HG02970 (cell line): ENCODE results near the gene PRPF40B.
"Not testable (repeated sequence)": the region's sequence is repeated elsewhere in the genome, so short reads cannot be mapped to it uniquely, and the experiment has no call there.

Experiments
- ATAC-seq: cut with Tn5 transposase; IDR thresholded peaks from one replicate; pipeline ENCODE4 v1.9.1; 2021; ENCODE audit warnings: mild to moderate bottlenecking, moderate library complexity, moderate number of reproducible peaks; ENCODE audit not compliant: unreplicated experiment, low FRiP score

PRPF40B gene

DNA sequence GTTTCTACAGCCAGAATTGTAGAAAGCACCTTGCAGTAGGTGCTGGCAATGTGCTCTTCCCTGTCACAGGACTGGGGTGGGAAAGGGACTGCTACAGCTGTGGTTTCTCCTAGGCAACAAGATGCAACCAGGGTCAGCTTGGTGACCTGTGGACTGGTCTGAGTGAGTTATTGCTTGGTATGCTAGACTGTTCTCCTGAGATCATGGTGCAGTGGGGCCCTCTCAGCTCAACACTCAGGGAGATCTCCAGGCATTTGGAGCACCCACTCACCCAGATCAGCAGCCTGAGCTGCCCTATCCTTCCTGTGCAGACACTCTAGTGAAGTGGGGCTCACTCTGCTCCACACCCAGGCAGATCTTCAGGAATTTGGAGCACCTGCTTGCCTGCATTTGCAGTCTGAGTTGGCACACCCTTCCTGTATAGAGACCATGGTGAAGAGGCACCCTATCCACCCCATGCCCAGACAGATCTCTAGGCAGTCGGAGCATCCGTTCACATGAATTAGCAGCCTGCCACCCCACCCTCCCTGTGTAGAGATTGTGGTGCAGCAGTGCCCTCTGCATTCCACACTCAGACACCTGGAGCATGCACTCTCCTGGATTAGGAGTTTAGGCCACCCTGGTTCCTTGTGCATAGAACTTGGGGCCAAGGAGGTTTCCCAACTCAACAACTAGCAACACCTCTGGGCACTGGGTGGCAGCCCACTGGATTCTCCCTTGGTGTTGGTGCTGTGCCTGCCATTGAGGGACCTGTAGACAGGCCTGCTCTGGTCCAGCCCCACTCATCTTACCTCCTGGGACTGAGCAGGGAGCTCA lies 14.1 kb upstream of the PRPF40B start:
- no peak for ATAC-seq

DNA sequence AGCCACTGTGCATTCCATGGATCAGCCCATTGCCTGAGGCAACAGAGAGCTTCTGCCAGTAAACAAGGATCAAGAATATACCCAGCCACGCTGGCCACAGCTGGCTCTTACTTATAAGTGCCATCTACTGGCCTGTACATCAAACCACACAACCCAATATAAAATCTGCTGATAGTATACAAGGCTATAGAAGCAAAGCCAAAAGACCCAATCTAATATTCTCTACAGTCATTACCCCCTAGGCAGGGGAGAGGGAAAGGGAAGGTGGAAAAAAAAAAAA lies 13.5 kb upstream of the PRPF40B start:
- no peak for ATAC-seq

DNA sequence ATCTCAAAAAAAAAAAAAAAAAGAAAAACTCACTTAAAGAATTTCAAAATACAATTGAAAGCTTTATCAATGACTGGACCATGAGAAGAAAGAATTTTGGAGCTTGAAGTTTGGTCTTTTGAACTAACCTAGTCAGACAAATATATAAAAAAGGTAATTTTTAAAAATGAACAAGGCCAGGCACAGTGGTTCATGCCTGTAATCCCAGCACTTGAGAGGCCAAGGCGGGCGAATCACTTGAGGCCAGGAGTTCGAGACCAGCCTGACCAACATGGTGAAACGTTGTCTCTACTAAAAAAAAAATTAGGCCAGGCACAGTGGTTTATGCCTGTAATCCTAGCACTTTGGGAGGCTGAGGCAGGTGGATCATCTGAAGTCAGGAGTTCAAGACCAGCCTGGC lies 12.6 kb upstream of the PRPF40B start:
- ATAC-seq = not testable (repeated sequence)

DNA sequence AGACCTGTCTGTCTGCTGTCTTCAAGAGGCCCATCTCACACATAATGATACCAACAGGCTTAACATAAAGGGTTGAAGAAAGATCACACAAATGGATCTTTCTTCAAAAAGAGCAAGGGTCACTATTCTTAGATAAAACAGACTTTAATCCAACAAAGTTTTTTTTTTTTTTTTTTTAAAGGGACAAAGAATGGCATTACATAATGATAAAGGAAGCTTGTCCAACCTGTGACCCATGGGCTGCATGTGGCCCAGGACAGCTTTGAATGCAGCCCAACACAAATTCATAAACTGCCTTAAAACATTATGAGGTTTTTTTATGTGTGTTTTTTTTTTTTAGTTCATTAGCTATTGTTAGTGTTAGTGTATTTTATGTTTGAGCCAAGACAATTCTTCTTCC lies 11.2 kb upstream of the PRPF40B start:
- ATAC-seq = no peak

DNA sequence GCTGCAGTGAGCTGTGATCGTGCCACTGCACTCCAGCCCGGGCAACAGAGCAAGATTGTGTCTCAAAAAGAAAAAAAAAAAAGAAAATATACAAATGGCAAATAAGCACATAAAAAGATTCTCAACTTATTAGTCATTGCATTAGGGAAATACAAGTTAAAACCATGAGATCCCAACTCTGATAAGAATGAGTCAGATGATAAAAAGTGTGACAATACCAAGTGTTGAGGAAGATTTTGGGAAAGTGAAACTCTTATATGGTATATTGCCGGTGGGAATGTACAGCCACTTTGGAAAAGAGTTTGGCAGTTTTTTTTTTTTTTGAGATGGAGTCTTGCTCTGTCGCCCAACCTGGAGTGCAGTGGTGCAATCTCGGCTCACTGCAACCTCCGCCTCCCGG lies 7.6 kb upstream of the PRPF40B start:
- ATAC-seq = no peak

DNA sequence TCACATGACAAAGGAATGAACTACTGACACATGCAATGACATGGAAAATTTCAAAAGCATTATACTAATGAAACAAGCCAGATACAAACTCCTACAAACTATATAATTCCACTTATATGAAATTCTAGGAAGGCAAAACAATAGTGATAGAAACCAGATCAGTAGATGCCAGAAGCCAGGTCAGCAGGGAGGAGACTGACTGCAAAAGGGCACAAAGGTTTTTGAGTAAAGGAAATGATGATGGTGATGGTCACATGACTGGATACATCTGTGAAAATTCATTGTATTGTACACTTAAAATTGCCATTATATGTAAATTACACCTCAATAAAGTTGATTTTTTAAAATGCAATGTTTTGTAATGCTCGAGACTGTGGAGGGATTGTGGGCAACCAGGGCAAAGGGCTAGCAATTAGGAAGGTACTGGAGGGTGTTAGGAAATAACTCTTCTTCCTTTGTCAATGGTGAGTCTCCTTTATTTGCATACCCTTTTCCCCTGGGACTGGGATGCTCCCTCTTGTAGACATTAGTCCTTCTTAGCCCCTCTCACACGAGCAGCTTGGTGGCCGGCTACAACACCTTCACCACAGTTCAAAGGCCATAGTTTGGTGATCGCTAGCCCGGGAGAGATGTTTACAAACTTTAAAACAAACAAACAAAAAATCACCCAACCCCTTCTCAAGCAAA lies 6.7 kb upstream of the PRPF40B start:
- no peak for ATAC-seq

DNA sequence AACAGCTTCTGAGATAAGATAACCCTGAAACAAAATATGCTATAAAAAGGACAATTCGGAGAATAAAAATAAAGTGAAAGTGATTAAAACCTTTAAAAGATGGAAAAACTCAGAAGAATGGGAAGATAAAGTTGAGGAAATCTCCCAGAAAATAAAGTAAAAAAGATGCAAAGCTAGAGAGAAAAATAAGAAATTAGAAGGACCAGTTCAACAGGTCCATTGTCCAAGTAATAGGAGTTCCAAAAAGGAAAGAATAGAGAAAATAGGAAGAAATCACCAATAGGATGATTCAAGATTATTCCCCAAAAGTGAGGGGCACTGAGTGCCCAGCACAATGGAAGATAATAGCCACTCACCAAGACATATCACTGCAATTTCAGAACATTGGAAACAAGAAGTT lies 4.8 kb upstream of the PRPF40B start:
- ATAC-seq = no peak

DNA sequence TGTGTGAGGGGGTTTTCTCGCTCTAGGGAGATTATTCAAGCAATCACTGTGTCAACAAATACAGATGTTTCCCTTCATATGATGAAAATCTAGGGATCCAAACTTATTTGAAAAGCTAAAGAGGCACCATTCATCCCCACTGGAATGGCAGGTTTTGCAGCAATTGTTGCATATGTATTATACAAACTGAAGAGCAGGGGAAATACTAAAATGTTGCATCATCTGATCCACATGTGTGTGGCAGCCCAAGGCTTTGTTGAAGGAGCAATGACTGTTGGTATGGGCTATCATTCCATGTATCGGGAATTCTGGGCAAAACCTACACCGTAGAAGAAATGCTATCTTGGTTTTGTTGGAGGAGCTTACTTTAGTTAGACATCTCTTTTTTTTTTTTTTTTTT lies 4.1 kb upstream of the PRPF40B start:
- no peak for ATAC-seq

DNA sequence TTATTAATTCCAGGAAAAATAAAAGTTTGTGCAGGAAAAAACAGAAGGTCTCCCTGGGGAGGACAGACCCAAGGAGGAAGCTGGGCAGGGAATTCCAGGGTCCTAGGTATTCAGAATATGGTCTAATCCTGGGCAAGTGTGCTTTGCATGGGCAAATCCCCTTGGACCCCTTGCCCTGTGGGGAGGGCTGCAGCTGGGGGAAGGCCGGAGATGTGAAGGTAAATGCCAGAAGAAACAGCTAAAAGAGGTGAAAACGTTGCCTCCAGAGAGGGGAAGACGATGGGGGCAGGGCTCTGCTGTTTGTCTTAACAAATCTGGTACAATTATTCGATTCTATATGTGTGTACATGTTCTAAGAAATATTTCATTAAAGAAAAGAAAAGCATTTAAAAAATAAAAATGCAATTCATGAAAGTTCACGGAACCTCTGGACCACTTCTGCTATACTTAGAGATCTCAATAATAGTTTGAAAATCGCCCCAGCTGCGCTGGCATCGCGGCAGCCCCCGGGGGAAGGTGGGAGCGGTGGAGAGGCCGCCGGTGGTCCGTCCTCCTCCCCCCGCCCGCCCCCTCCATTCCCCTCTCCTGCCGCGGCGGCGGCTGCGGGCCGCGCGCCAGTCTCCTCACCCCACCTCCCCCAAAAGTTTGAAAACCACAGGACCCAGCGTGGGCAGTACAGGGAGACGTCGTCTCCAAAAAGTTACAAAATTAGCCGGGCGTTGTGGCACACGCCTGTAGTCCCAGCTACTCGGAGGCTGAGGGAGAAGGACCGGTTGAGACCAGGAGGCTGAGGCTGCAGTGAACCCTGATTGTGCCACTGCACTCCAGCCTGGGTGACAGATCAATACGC lies 1.5 kb upstream of the PRPF40B start:
- ATAC-seq = peak; percentile 7

DNA sequence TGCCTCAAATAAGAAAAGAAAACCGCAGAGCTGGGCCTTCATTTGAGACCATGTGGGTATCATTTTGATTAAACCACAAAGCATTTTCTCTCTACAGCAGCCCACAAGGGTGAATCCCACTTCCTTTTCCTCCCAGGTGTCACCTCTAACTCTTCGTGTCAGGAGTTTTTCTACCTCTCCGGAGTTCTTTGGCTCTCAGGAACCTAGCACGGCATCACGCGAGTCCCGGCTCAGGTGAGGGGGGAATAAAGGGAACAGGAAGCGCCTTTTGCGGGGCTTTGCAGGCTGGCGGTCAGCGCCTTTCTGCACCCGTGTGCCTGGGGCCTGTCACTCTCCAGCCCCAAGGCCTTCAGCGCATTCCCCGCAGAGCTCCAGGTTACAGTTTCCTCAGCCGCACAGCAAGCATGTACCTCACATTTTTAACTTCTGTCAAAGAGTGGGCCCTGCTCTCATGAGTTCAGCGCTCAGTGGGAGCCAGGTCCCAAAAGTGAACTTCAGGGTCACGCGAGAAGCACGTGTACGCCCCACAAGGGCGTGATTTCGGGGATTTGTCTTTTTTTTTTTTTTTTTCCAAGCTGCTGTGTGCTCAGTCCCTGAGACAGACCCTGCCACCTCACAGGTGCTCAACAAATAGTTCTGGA lies 740 bp upstream of the PRPF40B start:
- peak; percentile 10 for ATAC-seq

DNA sequence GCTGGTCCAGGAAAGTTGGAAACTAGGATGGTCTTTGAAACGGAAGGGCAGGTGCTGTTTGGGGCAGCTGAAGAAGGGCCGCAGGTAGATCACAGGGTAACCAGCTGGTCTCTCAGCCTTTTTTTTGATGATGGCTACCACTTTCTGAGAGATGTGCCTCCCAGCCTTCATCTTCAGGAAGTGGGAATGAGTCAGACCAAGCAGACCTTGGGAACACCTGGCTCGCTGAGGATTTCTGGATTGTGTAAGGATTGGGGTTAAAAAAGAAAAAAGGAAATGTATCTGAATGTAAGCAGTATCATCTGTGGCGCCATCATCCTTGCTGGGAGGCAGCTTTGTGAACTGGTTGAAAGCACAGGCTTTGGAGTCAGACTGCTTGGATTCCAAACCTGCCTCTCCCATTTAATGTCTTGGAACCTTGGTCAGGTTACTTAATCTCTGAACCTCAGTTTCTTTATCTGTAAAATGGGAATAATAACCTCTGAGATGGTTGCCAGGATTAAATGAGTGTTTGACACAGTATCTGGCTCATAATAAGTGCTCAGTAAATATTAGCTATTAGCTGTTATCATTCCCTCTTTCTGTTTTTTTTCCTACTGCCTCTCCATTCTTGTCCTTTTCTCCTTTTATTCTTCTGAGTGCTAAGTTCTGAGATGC lies 1.7 kb downstream of the PRPF40B start:
- no peak for ATAC-seq

DNA sequence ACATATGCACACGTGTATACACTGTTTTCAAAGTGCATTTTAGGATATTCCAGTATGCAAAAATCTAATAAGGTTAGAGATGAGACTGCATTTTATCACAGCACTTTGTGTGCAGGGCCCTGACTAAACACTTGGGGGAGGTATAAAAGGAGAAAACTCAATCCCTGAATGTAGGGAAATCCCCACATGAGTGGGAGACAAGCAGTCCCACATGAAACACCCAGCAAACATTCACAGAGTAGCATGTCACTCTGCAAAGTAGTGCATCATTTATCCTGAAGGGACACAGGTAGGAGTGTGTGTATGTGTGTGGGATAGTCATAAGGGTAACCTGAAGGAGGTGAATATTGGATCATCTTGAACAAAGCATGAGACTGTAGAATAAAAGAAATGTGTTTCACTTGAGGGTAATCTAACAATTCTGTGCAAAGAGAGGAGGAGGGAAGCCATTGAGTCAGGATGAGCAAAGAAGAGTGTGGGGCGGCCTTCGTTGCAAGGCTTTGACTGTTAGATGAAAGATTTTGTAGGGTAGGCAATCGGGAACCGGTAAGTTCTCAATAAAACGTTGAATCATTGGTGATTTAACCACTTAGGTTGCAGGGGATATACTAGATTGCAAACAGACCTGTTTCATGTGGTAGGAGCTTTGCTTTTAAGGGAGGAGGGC lies 2.9 kb downstream of the PRPF40B start:
- ATAC-seq = no peak

DNA sequence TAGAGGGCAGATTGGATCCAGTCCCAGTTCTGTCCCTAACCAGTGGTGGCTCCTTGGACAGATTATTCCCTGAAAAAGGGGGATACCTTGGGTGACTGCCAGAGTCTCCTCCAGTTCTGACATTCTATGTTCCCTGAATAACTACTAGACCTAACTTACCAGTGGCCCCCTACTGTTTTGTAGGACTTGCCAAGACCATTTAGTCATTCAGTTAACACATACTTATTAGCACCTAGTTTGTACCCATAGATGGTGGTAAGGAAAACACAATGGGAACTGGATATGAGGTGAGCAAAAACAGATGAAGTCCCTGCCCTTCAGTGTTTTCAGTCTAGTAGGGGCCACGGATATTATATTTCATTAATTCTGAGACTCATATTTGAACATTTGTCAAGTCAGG lies 3.5 kb downstream of the PRPF40B start:
- ATAC-seq = no peak

DNA sequence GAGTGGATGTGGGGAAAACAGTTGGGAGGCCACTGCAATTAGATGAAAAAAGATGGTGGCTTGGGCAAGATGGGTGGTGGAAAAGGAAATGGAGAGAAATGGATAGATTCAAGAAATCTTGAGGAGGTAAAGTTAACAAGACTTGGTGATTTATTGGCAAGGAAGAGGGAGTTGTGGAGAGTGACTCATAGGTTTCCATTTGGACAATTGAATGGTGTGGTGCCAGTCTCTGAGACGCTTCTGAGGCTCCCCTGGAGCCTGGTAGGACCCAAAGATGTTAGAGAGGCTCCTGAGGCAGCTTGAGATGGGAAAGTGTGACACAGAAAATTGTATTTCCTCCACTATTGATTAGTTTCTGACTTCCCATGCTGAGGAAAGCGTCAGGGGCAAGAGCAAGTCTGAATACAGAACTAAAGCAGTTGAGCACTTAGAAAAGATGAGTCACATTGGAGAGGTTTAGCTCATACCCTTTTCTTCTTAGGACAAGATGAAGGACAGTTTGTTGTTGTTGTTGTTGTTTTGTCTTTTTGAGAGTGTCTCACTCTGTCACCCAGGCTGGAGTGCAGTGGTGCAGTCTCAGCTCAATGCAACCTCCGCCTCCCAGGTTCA lies 4.5 kb downstream of the PRPF40B start:
- no peak for ATAC-seq

DNA sequence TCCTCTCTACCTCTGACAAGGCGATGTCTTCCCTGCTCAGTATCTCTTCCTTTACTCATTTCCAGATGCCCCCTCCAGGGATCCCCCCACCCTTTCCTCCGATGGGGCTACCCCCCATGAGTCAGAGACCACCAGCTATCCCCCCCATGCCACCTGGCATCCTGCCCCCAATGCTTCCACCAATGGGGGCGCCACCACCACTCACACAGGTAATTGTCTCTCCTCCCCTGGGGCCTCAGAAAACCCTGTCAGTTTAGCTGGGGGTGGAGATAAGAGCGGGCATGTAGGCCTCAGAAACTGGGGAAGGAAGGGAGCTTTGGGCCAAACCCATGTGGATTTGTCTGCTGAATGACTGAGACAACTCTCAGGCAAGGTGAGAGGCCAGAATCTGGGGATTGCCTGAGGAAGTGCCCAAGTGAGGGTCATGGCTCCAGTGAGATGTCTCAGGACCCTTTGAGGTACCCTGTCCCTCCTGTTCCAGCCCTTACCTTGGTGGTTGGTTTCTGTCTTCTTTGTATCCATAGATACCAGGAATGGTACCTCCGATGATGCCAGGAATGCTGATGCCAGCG lies 8.1 kb downstream of the PRPF40B start:
- no peak for ATAC-seq

DNA sequence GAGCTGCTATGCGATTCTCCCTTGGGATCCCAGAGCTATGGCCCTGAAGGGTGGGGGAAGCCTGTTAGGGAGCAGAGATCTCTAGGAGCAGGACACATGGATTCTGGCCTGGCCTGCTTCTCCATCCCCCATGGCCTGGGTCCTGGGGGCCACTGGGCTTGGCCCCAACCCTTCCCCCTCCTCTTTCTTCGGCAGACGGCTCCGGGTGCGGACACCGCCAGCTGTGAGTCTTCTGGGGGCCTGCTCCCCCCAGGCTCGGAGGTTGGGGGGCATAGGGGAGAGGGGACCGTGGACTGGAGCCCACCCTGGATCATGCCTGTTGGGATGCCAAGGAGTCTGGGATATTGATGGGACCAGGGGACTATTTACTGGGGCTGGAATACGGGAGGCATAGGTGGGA lies 9.0 kb downstream of the PRPF40B start:
- ATAC-seq = no peak

DNA sequence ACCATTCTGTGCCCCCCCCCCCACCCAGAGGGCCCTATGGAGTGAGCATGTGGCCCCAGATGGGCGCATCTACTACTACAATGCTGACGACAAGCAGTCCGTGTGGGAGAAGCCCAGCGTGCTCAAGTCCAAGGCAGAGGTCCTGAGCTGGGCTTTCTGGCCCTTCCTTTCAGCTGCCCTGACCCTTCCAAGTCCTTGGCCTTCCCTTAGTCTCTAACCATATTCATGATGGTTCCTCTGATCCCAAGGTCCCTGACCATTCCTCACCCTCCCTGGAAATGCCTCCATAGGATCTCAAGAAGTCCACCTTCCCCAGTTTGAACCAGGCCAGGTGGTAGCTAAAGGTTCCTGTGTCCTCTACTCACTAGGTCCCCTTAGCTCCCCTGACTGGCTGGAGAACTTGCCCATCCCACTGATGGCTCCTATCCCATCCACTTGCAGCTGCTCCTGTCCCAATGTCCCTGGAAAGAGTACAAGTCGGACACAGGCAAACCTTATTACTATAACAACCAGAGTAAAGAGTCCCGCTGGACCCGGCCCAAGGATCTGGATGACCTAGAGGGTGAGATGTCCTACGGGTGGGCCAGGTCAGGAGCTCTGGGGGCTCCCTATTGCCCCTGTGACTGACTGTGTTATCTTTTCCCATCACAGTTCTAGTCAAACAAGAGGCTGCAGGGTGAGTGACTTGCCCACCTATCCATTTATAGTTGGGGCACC lies 9.8 kb downstream of the PRPF40B start:
- no peak for ATAC-seq

DNA sequence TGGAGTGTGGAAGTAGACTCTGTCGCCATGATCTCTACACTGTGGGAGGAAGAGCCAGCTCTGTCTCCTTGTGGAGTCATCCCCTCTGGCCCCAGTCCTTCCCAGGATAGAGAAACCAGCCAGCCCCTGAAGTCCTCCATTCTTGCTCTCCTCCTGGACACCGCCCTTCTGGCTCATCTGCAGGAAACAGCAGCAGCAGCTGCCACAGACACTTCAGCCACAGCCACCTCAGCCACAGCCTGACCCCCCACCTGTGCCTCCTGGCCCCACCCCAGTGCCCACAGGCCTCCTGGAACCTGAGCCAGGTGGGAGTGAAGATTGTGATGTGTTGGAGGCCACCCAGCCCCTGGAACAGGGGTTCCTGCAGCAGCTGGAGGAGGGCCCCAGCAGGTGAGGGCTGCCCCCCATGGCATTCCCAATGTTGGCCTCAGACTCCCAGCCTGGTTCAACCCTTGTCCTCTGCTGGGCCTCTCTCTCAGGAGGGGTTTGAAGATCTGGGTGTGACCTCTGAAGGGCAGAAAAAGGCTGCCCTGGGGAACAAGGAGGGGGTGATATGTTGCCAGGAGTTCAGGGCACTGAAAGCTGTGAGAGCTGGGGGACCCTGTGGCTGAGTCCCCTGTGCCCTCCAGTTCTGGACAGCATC lies 10.5 kb downstream of the PRPF40B start:
- ATAC-seq = no peak
